Activated CD4-positive, alpha-beta T cell treated with anti-CD3 and anti-CD28 coated beads, Interleukin-2, amount 10 ng/mL, durations not matched to agents 24 days and 14 days (primary cell): ENCODE measurements around the gene BLOC1S4. TPM values are rescaled to one million over a fixed set of nuclear protein-coding genes. Genes with fewer than 3 reads are reported as not detected.
"Not testable (repeated sequence)": the region's sequence is repeated elsewhere in the genome, so short reads cannot be mapped to it uniquely, and the experiment has no call there.

Experiments used
- DNase-seq: peaks from one replicate; pipeline ENCODE4 v3.0.0; 2022
- H3K27ac Mint-ChIP-seq: one replicate; pipeline ENCODE4 v1.8.0; 2022; ENCODE audit warnings: mild to moderate bottlenecking, mixed read lengths
- H3K27me3 Mint-ChIP-seq: one replicate; pipeline ENCODE4 v1.8.0; 2022; ENCODE audit warnings: mixed read lengths
- H3K36me3 Mint-ChIP-seq: one replicate; pipeline ENCODE4 v1.8.0; 2022; ENCODE audit warnings: low read depth, mild to moderate bottlenecking, mixed read lengths
- H3K4me1 Mint-ChIP-seq: one replicate; pipeline ENCODE4 v1.8.0; 2021; ENCODE audit warnings: mixed read lengths
- H3K4me3 Mint-ChIP-seq: one replicate; pipeline ENCODE4 v1.8.0; 2022; ENCODE audit warnings: mild to moderate bottlenecking, moderate library complexity, mixed read lengths
- H3K9me3 Mint-ChIP-seq: one replicate; pipeline ENCODE4 v1.8.0; 2021; ENCODE audit warnings: mixed read lengths
- intact Hi-C: fragments of 100-400 bp; cut with micrococcal nuclease; formaldehyde crosslinking; loops from one replicate; pipeline ENCODE4 v1.15.1; 2023
- total RNA-seq: library from RNA; stranded (reverse); gene quantifications from 2 replicates; pipeline ENCODE4 v1.2.3, GENCODE V29; 2022

The BLOC1S4 gene, protein sequence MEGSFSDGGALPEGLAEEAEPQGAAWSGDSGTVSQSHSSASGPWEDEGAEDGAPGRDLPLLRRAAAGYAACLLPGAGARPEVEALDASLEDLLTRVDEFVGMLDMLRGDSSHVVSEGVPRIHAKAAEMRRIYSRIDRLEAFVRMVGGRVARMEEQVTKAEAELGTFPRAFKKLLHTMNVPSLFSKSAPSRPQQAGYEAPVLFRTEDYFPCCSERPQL
- total RNA-seq = 20.1 and 21.4 TPM in 2 replicates

DNA sequence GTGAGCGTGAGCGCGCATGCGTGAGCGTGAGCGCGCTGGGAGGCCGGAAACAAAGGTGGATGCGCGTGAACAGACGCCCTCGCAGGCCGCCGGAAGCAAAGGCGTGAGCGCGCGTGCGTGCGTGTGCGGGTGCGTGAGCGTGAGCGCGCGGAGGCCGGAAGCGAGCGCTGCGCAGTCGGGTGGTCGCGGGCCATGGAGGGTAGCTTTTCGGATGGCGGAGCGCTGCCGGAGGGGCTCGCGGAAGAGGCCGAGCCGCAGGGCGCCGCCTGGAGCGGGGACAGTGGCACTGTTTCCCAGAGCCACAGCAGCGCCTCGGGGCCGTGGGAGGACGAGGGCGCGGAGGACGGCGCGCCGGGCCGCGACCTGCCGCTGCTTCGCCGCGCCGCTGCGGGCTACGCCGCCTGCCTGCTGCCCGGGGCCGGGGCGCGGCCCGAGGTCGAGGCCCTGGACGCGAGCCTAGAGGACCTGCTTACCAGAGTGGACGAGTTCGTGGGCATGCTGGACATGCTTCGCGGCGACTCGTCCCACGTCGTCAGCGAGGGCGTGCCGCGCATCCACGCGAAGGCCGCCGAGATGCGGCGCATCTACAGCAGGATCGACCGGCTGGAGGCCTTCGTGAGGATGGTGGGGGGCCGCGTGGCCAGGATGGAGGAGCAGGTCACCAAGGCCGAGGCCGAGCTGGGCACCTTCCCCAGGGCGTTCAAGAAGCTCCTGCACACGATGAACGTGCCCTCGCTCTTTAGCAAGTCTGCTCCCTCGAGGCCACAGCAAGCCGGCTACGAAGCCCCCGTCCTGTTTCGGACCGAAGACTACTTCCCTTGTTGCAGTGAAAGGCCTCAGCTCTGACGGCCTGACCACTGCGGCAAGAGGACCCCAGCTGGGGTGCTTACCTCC is at the start of gene BLOC1S4:
BLOC1S4 (plus strand) TSS at position 157 of the 894 bp plus-strand sequence; CDS start at position 193, 36 bp downstream.
- Mint-ChIP-seq H3K36me3 (peaks cover 15% of the 10 kb centered on the region), H3K4me3 (peak within 1 kb of the TSS; percentile 98), H3K27ac (peak within 1 kb of the TSS; percentile 99), H3K9me3 (no peaks in the 10 kb centered on the region), H3K4me1 (peaks cover 23% of the 10 kb centered on the region), H3K27me3 (peaks cover 3% of the 10 kb centered on the region)
- intact Hi-C loops = loop anchor here (1.0 to 10.0 kb wide), 5 partner anchors 42 to 1729 kb away; partner anchors contain the start of genes ACOX3, MRFAP1 and TRMT44
- DNase-seq = peak; percentile 97

DNA sequence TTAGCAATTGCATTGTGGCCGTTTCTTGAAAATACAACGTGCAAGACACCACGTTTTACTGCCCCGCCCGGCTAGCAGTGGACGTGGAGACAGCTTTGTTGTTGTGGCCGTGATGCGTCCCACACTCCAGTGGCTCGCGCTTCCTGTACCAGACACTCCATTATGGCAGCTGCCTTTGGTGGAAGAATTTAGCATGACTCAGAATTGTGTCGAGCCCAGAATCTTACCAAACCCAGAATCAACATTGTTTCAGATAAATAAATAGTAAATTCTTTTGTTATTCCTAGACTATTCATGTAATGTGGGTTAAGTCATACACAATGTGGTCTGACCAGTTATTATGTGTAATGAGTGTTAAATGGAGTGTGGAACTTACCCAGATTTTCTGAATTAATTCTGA is 47.6 kb upstream of the BLOC1S4 start:
- H3K27ac Mint-ChIP-seq = no peak overlapping the region
- no peak overlapping the region for H3K4me3 Mint-ChIP-seq
- H3K36me3 Mint-ChIP-seq = peaks cover 2% of the 10 kb centered on the region
- DNase-seq = no peak
- H3K27me3 Mint-ChIP-seq = peaks cover 5% of the 10 kb centered on the region
- H3K9me3 Mint-ChIP-seq = no peaks in the 10 kb centered on the region
- intact Hi-C loops = no loop called here
- H3K4me1 Mint-ChIP-seq = peaks cover 3% of the 10 kb centered on the region

DNA sequence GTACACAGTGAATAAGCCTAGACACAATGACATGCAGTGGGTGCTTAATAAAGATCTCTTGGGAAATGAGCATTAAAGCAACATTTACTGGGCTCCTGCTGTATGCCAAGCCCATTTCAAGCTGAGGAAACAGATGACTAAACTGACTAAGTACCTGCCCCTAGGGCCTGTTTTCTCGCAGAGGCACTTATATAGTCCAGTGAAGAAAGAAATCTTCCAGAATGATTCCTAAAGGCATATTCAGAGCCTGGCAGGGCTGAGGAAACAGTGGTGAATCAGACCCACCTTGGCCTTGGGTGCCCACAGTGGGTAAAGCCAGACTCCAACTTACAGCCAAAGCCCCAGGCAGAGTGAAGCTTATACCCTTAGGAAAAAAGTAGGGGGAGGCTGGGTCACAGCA is 44.3 kb upstream of the BLOC1S4 start:
- no peak overlapping the region for H3K27ac Mint-ChIP-seq
- H3K9me3 Mint-ChIP-seq = no peaks in the 10 kb centered on the region
- DNase-seq = no peak
- peaks cover 2% of the 10 kb centered on the region for H3K27me3 Mint-ChIP-seq
- H3K4me1 Mint-ChIP-seq = peaks cover 27% of the 10 kb centered on the region
- no peak overlapping the region for H3K4me3 Mint-ChIP-seq
- peaks cover 27% of the 10 kb centered on the region for H3K36me3 Mint-ChIP-seq
- intact Hi-C loops = no loop called here

DNA sequence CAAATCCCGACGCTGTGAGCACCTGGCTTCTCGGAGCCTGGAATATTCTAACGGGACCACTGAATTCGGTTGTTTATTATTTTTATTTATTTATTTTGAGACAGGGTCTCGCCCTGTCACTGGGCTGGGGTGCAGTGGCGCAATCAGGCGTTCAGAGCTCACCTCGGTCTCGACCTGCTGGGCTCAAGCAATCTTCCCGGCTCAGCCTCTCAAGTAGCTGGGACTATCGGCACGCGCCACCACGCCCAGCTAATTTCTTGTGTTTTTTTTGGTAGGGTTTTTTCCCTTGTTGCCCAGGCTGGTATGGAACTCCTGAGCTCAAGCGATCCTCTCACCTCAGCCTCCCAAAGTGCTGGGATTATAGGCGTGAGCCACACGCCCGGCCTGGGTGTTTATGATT is 43.8 kb upstream of the BLOC1S4 start:
- Mint-ChIP-seq H3K4me3 (no peak overlapping the region), H3K27me3 (peaks cover 2% of the 10 kb centered on the region), H3K27ac (no peak overlapping the region), H3K36me3 (peaks cover 31% of the 10 kb centered on the region), H3K4me1 (peaks cover 32% of the 10 kb centered on the region), H3K9me3 (no peaks in the 10 kb centered on the region)
- no peak for DNase-seq
- intact Hi-C loops = no loop called here

DNA sequence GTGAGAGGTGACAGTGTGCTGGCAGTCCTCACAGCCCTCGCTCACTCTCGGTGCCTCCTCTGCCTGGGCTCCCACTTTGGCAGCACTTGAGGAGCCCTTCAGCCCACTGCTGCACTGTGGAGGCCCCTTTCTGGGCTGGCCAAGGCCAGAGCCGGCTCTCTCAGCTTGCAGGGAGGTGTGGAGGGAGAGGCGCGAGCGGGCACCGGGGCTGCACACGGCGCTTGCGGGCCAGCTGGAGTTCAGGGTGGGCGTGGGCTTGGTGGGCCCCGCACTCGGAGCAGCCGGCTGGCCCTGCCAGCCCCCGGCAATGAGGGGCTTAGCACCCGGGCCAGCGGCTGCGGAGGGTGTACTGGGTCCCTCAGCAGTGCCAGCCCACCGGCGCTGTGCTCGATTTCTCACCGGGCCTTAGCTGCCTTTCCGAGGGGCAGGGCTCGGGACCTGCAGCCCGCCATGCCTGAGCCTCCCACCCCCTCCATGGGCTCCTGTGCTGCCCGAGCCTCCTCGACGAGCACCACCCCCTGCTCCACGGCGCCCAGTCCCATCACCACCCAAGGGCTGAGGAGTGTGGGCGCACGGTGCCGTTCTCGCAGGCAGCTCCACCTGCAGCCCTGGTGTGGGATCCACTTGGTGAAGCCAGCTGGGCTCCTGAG is 43.3 kb upstream of the BLOC1S4 start:
- Mint-ChIP-seq H3K4me1 (peaks cover 38% of the 10 kb centered on the region), H3K27ac (peak overlapping the region; percentile 100), H3K36me3 (peaks cover 37% of the 10 kb centered on the region)
- H3K27me3 Mint-ChIP-seq, H3K9me3 Mint-ChIP-seq, intact Hi-C loops, H3K4me3 Mint-ChIP-seq, DNase-seq: not testable (repeated sequence)

DNA sequence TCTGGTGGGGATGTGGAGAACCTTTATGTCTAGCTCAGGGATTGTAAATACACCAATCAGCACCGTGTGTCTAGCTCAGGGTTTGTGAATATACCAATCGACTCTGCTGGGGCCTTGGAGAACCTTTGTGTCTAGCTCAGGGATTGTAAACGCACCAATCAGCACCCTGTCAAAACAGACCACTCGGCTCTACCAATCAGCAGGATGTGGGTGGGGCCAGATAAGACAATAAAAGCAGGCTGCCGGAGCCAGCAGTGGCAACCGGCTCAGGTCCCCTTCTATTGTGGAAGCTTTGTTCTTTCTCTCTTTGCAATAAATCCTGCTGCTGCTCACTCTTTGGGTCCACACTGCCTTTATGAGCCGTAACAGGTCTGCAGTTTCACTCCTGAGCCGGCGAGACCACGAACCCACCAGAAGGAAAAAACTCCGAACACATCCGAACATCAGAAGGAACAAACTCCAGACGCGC is 42.7 kb upstream of the BLOC1S4 start:
- peaks cover 39% of the 10 kb centered on the region for H3K36me3 Mint-ChIP-seq
- DNase-seq = peak; percentile 84
- H3K27ac Mint-ChIP-seq = peak overlapping the region; percentile 100
- H3K9me3 Mint-ChIP-seq, intact Hi-C loops, H3K27me3 Mint-ChIP-seq: not testable (repeated sequence)
- H3K4me1 Mint-ChIP-seq = peaks cover 39% of the 10 kb centered on the region
- H3K4me3 Mint-ChIP-seq = peak overlapping the region; percentile 95

DNA sequence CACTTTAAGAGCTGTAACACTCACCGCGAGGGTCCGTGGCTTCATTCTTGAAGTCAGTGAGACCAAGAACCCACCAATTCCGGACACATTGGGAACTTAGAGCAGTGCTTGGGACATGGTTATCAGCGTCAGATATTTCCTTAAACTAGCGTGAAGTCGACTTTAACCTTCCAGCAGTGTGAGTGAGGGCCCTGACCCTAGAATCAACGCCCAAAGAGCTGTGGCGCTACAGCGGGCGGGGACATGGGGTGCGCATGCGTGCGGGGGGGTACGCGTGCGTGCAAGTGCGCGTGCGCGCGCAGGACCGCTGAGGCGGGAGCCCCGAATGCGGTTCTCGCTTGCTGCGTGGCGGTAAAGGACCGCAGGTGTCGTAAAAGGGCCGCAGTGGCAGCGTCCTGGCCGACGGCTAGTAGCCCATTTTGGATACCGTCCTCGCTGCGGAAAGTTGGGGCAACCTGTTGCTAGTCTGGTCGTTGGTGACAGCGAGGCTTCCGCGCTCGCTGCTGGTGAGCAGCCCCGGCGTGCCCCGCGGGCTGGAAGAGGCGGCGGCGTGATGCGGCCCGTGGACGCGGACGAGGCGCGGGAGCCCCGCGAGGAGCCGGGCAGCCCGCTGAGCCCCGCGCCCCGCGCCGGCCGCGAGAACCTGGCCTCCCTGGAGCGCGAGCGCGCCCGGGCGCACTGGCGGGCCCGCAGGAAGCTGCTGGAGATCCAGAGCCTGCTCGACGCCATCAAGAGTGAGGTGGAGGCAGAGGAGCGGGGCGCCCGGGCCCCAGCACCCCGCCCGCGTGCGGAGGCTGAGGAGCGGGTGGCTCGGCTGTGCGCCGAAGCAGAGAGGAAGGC is 42.1 kb upstream of the BLOC1S4 start:
- Mint-ChIP-seq H3K4me1 (peaks cover 46% of the 10 kb centered on the region), H3K9me3 (no peaks in the 10 kb centered on the region), H3K27ac (peak overlapping the region; percentile 100), H3K36me3 (peaks cover 45% of the 10 kb centered on the region), H3K27me3 (no peaks in the 10 kb centered on the region), H3K4me3 (peak overlapping the region; percentile 95)
- DNase-seq = peak; percentile 98
- intact Hi-C loops = loop anchor here (1.0 to 2.0 kb wide), 9 partner anchors 15 to 394 kb away; partner anchors contain the start of genes BLOC1S4, GRPEL1, MRFAP1 and MRFAP1L1

DNA sequence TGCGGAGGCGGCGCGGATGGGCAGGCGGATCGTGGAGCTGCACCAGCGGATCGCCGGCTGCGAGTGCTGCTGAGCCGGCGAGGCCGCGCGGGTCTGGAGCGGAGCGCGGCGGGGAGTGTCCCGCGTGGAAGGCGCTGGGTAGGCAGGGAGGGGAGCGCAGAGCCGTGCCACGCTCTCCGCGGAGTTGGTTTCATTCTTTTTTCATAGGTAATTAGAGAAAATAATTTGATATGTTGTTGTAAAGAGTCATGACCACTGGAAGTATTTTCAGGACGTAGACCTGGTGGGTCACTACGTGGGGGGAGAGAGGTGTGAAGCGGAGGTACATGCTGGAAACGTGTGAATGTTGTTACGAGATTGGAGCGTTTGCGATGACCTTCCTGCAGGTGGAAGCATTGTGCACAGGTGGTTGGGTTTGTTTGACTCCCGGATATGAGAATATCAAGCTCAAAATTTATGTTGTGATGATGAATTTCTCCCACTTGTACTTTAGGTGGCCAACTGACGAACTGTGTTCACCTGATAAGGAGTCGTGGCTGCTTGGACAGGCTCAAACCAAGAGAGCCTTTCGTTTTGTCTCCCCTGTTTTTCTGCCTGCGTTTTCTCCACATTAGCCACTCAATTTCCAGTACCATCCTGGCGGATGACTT is 41.3 kb upstream of the BLOC1S4 start:
- peak; percentile 90 for DNase-seq
- H3K4me1 Mint-ChIP-seq = peaks cover 48% of the 10 kb centered on the region
- intact Hi-C loops = loop anchor here (1.0 to 2.0 kb wide), 9 partner anchors 15 to 394 kb away; partner anchors contain the start of genes BLOC1S4, GRPEL1, MRFAP1 and MRFAP1L1
- H3K36me3 Mint-ChIP-seq = peaks cover 51% of the 10 kb centered on the region
- no peaks in the 10 kb centered on the region for H3K27me3 Mint-ChIP-seq
- no peaks in the 10 kb centered on the region for H3K9me3 Mint-ChIP-seq
- peak overlapping the region; percentile 95 for H3K4me3 Mint-ChIP-seq
- peak overlapping the region; percentile 100 for H3K27ac Mint-ChIP-seq

DNA sequence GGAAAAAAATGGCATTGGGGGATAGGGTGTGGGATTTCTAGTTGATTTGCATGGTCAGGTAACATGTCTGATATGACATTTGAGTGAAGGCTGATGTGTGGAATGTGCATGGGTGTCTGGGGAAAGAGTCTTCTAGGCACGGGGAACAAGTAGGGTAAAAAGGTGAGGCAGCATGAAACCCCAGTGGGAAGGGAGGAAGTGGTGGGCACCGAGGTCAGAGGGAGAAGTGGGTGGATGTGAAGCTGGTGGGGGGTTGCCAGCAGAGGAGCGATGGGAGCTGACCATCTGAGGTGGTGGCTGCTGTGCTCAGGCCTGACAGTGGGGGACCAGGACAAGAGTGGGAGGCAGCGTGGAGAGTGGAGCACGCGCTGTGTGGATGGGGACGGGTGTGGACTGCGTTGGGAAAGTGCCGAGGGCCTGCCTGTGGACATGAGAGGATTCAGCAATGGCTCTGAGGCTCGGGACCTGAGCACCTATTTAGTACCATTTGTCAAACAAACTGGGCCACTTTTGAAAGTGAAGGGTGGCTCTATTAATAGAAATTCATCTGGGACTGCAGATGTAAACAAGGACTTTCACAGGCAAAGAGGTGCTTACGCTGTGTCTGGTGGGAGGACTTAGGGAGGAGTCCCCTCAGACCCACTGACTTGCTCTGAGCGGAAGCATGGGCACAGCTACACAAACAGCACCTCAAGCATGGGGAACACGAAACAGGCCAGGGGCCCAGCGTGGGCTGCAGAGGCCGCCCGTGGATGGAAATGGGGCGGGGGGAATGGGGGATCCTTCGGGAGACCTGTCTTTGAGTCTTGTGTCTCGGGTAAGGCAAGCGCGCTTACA is 39.0 kb upstream of the BLOC1S4 start:
- no peaks in the 10 kb centered on the region for H3K27me3 Mint-ChIP-seq
- H3K4me3 Mint-ChIP-seq = peak overlapping the region; percentile 95
- peak overlapping the region; percentile 45 for H3K27ac Mint-ChIP-seq
- no peak for DNase-seq
- peaks cover 66% of the 10 kb centered on the region for H3K36me3 Mint-ChIP-seq
- no peaks in the 10 kb centered on the region for H3K9me3 Mint-ChIP-seq
- intact Hi-C loops = no loop called here
- peaks cover 53% of the 10 kb centered on the region for H3K4me1 Mint-ChIP-seq

DNA sequence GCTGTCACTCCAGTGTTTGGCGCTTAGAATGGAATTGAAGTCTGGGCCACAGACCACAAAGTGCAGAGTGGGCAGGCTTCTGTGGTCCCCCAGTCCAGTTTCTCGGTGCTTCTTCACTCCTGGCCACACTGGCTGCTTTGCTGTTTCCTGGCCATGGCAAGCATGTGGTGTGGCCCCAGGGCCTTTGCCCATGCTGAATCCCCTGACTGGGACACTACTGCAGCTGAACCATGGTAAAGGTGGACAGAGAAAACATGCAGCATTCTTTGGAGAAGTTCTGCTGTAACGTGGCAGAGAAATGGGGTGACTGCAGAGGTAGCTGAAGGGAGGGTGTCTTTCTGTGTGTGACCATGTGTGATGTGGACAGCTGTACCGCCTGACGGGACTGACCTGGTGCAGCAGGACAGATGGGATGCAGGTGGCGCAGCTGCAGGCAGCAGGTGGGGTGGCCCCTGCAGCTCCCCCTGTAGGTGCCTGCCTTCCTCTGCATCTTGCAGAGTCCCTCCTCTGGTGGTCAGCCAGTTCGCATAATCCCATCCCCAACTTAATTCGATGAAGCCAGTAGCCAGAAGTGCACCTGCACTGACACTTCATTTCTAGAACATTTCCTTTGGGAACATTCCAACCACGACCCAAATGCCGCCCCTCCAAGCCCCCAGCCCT is 35.5 kb upstream of the BLOC1S4 start:
- DNase-seq = no peak
- Mint-ChIP-seq H3K27me3 (no peaks in the 10 kb centered on the region), H3K4me3 (no peak overlapping the region), H3K4me1 (peaks cover 42% of the 10 kb centered on the region), H3K27ac (no peak overlapping the region), H3K9me3 (no peaks in the 10 kb centered on the region), H3K36me3 (peaks cover 54% of the 10 kb centered on the region)
- intact Hi-C loops = no loop called here

DNA sequence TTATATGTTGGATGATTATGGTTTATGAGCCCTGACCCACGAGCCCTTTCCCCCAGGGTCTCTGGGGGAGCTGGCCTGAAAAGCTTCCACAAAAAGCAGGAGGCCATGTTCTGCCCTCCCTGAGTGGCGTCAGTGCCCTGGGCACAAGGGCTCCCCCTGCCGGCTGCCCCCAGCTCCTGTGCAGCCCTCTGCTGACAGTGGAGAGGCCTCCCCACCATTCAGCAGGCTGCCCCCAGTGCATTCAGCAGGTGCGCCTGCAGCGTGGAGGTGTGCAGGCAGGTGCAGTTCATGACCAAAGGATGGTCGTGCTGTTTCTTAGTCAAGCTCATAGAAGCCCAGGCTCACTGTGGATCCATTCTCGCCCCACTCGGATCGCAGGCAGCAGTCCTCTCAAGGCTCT is 34.8 kb upstream of the BLOC1S4 start:
- no peaks in the 10 kb centered on the region for H3K9me3 Mint-ChIP-seq
- no peak overlapping the region for H3K27ac Mint-ChIP-seq
- intact Hi-C loops = no loop called here

More for the DNA sequence above, 34.8 kb upstream of the BLOC1S4 start:
- peaks cover 50% of the 10 kb centered on the region for H3K36me3 Mint-ChIP-seq
- H3K4me1 Mint-ChIP-seq = peaks cover 38% of the 10 kb centered on the region
- no peak for DNase-seq
- H3K4me3 Mint-ChIP-seq = no peak overlapping the region
- no peaks in the 10 kb centered on the region for H3K27me3 Mint-ChIP-seq
